ENCODE measurements around the gene GH1.

DNA sequence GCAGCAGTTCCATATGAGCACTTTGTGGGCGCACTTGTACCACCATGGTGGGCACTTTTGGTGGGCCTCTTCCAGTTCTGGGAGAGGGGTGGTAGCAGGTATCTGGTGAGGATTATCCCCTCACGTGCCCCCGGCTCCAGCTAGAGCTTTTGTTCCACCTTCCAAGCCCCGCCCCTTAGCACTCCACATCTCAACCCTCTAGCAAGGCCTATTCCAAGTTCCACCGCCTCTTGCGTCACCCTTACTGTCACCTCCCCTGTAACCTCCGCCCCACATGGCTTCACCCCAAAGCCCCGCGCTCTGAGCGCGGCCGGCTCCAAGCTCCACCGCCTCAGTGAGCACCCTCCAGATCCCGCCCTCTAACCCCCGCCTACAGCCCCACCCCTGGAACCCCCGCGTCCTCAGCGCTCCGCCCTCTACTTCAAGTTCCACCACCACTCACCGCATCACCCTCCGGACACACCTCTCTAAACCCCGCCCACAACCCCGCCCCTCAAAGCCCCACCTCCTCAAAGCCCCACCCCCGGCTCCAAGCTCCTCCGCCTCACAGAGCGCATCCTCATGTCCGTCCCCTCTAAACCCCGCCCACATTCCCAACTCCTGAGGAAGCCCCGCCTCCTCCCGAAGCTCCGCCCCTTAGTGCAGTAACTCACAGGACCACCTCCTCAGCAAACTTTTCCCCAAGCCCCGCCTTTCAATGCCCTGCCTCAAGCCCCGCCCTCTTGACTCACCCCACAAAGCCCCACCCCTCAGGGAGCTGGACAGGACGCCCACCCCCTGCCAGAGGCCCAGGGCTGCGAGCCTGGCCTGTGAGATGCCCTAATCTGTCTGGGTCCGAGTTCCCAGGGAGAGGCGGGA lies 42.9 kb upstream of the GH1 start:
- no peak for TF ChIP-seq CTCF (IDR thresholded peaks at IDR 0.05)
- no peak for TF ChIP-seq EZH2 (IDR thresholded peaks at IDR 0.05; ENCODE audit: borderline replicate concordance, insufficient read depth, low read depth, low read length, poor library complexity, severe bottlenecking)
